ENCODE data around the gene STAT4. TPM values are rescaled to one million over a fixed set of nuclear protein-coding genes. Genes with fewer than 3 reads are reported as not detected.

The STAT4 gene
- total RNA-seq, 1 experiment from 2014 or later, result 0.71 TPM

DNA sequence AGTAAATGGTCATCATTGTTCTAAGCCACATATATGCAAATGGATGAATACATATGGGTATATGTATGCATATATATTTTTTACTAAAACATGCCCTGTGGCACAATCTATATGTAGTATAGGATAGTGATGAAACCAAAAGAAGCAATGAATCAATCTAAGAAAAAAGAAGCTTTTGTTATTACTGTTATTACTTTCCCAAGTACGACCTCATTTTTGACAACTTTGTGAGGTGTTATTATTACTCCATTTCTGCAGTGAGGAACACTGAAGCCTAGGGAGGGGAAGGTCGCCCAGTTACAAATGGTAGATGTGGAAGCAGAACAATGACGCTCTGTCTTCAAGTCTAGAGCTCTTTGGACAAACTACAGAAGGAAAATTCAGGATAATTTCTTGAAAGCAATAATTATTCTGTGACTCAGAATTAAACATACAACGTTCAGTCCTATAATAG lies 38.3 kb downstream of the STAT4 start:
- ChIA-PET POLR2A (ENCODE audit: low non-redundant PET) (no interaction called here), CTCF (no interaction called here)
- H3K36me3 ChIP-seq (ENCODE audit: insufficient read depth, low read length, poor library complexity, severe bottlenecking), result no peaks in the 10 kb centered on the region
- DNase-seq (ENCODE audit: low spot score), result no peak
- BruUV-seq (replicated peaks), result no TSS peak
- H3K27me3 ChIP-seq (replicated peaks; ENCODE audit: insufficient read depth, low read depth, low read length, poor library complexity), result no peaks in the 10 kb centered on the region
- no peaks in the 10 kb centered on the region for H3K9me3 ChIP-seq (ENCODE audit: low read depth, low read length, poor library complexity, severe bottlenecking)
- H3K27ac ChIP-seq (ENCODE audit: low read depth, low read length, poor library complexity, severe bottlenecking), result no peak overlapping the region
- TF ChIP-seq EZH2 (IDR thresholded peaks at IDR 0.05; ENCODE audit: borderline replicate concordance, low read depth, low read length, poor library complexity, severe bottlenecking) (no peak), CTCF (conservative IDR thresholded peaks at IDR 0.05; ENCODE audit: low read depth, low read length) (no peak)
- H3K4me1 ChIP-seq (ENCODE audit: insufficient read depth, low read length, poor library complexity, severe bottlenecking), result no peaks in the 10 kb centered on the region
- intact Hi-C loops (cut with micrococcal nuclease; ENCODE audit: unreplicated experiment), result no loop called here
- H3K4me3 ChIP-seq (ENCODE audit: low read depth, low read length, poor library complexity, severe bottlenecking), result no peak overlapping the region

GRCh38 chr2:191109888-191110287 lies 40.9 kb downstream of the STAT4 start:
- intact Hi-C loops (cut with micrococcal nuclease; ENCODE audit: unreplicated experiment), result no loop called here
- no peak for TF ChIP-seq EZH2 (IDR thresholded peaks at IDR 0.05; ENCODE audit: borderline replicate concordance, low read depth, low read length, poor library complexity, severe bottlenecking)
- TF ChIP-seq CTCF (conservative IDR thresholded peaks at IDR 0.05; ENCODE audit: low read depth, low read length), result no peak
- Histone ChIP-seq H3K4me3 (ENCODE audit: low read depth, low read length, poor library complexity, severe bottlenecking) (no peak overlapping the region), H3K27me3 (replicated peaks; ENCODE audit: insufficient read depth, low read depth, low read length, poor library complexity) (no peaks in the 10 kb centered on the region), H3K4me1 (ENCODE audit: insufficient read depth, low read length, poor library complexity, severe bottlenecking) (no peaks in the 10 kb centered on the region), H3K9me3 (ENCODE audit: low read depth, low read length, poor library complexity, severe bottlenecking) (no peaks in the 10 kb centered on the region), H3K27ac (ENCODE audit: low read depth, low read length, poor library complexity, severe bottlenecking) (no peak overlapping the region), H3K36me3 (ENCODE audit: insufficient read depth, low read length, poor library complexity, severe bottlenecking) (no peaks in the 10 kb centered on the region)
- no peak for DNase-seq (ENCODE audit: low spot score)
- CTCF ChIA-PET, result no interaction called here
- POLR2A ChIA-PET (ENCODE audit: low non-redundant PET), result no interaction called here
- BruUV-seq (replicated peaks), result no TSS peak

- intact Hi-C loops (cut with micrococcal nuclease; ENCODE audit: unreplicated experiment), result no loop called here
- ChIA-PET CTCF (no interaction called here), POLR2A (ENCODE audit: low non-redundant PET) (no interaction called here)
- DNase-seq (ENCODE audit: low spot score), result no peak
- Histone ChIP-seq H3K4me1 (ENCODE audit: insufficient read depth, low read length, poor library complexity, severe bottlenecking) (no peaks in the 10 kb centered on the region), H3K27me3 (replicated peaks; ENCODE audit: insufficient read depth, low read depth, low read length, poor library complexity) (no peaks in the 10 kb centered on the region), H3K36me3 (ENCODE audit: insufficient read depth, low read length, poor library complexity, severe bottlenecking) (no peaks in the 10 kb centered on the region), H3K4me3 (ENCODE audit: low read depth, low read length, poor library complexity, severe bottlenecking) (no peak overlapping the region), H3K27ac (ENCODE audit: low read depth, low read length, poor library complexity, severe bottlenecking) (no peak overlapping the region), H3K9me3 (ENCODE audit: low read depth, low read length, poor library complexity, severe bottlenecking) (no peaks in the 10 kb centered on the region)
- no TSS peak for BruUV-seq (replicated peaks)
- no peak for TF ChIP-seq CTCF (conservative IDR thresholded peaks at IDR 0.05; ENCODE audit: low read depth, low read length)
- no peak for TF ChIP-seq EZH2 (IDR thresholded peaks at IDR 0.05; ENCODE audit: borderline replicate concordance, low read depth, low read length, poor library complexity, severe bottlenecking)
Measured at GRCh38 chr2:191108331-191108730, 42.5 kb downstream of the STAT4 start.

Measured in A673 (cell line).